ENCODE data around the gene PRR30. TPM values are rescaled to one million over a fixed set of nuclear protein-coding genes. Genes with fewer than 3 reads are reported as not detected.

Gene PRR30
- total and polyA plus RNA-seq, 2 experiments from 2014 or later = not detected

- no peak overlapping the region for H3K27ac ChIP-seq (ENCODE audit: low read depth)
- DNase-seq (ENCODE audit: low spot score) (no peak), ATAC-seq (no peak)
- Mint-ChIP-seq H3K4me3 (no peak overlapping the region), H3K27me3 (ENCODE audit: insufficient read depth, low read depth, poor library complexity) (peaks cover 5% of the 10 kb centered on the region), H3K27ac (no peak overlapping the region), H3K36me3 (ENCODE audit: low read depth) (no peaks in the 10 kb centered on the region), H3K9me3 (no peaks in the 10 kb centered on the region), H3K4me1 (no peaks in the 10 kb centered on the region)
- no peak overlapping the region for H3K4me3 ChIP-seq
- no peaks in the 10 kb centered on the region for H3K9me2 ChIP-seq (ENCODE audit: insufficient read depth)
- no peaks in the 10 kb centered on the region for H3F3A ChIP-seq (replicated peaks; ENCODE audit: low read depth)
- TF ChIP-seq NANOG (IDR thresholded peaks at IDR 0.05; ENCODE audit: borderline replicate concordance) = no peak
- no peak for TF ChIP-seq ZNF114 (CRISPR knock-in tag; IDR thresholded peaks at IDR 0.05)
- no peak for TF ChIP-seq ZNF331 (CRISPR knock-in tag; IDR thresholded peaks at IDR 0.05; ENCODE audit: low read depth)
- TF ChIP-seq JUNB (IDR thresholded peaks at IDR 0.05; ENCODE audit: unreplicated experiment) = no peak
- no peak for TF ChIP-seq POLR2AphosphoS5 (IDR thresholded peaks at IDR 0.05; ENCODE audit: low read depth)
- no peak for TF ChIP-seq CREB1 (CRISPR knock-in tag; IDR thresholded peaks at IDR 0.05; ENCODE audit: low read depth)
- TF ChIP-seq CTCF (conservative IDR thresholded peaks at IDR 0.05; ENCODE audit: low read depth in 2 of 2) = no peak
- TF ChIP-seq EZH2 (IDR thresholded peaks at IDR 0.05; ENCODE audit: low read depth, unreplicated experiment) = no peak
- TF ChIP-seq EZH2phosphoT487 (IDR thresholded peaks at IDR 0.05; ENCODE audit: unreplicated experiment) = no peak
- TF ChIP-seq ZNF462 (CRISPR knock-in tag; IDR thresholded peaks at IDR 0.05) = no peak
- no peak for TF ChIP-seq REST (IDR thresholded peaks at IDR 0.05; ENCODE audit: unreplicated experiment)
- TF ChIP-seq, protein P1, sequence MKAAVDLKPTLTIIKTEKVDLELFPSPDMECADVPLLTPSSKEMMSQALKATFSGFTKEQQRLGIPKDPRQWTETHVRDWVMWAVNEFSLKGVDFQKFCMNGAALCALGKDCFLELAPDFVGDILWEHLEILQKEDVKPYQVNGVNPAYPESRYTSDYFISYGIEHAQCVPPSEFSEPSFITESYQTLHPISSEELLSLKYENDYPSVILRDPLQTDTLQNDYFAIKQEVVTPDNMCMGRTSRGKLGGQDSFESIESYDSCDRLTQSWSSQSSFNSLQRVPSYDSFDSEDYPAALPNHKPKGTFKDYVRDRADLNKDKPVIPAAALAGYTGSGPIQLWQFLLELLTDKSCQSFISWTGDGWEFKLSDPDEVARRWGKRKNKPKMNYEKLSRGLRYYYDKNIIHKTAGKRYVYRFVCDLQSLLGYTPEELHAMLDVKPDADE (IDR thresholded peaks at IDR 0.05) = no peak
- no peak for TF ChIP-seq STAT1 (IDR thresholded peaks at IDR 0.05; ENCODE audit: unreplicated experiment)
- H2AFZ ChIP-seq = no peak overlapping the region
- no peaks in the 10 kb centered on the region for H4K20me1 ChIP-seq (replicated peaks; ENCODE audit: insufficient read depth)
- H3K27me3 ChIP-seq (ENCODE audit: insufficient read depth) = no peaks in the 10 kb centered on the region
- no peaks in the 10 kb centered on the region for H3K36me3 ChIP-seq (ENCODE audit: insufficient read depth)
- no peak overlapping the region for H3K4me2 ChIP-seq
- H3K79me2 ChIP-seq (replicated peaks; ENCODE audit: insufficient read depth) = no peaks in the 10 kb centered on the region
- H3K4me1 ChIP-seq (ENCODE audit: insufficient read depth) = no peaks in the 10 kb centered on the region
These were observed 6.5 kb upstream of the PRR30 start for GRCh38 chr2:27145682-27146081.
